ENCODE results near the gene HPSE2.

- no peak for TF ChIP-seq CTCF (IDR thresholded peaks at IDR 0.05)
- no peak for TF ChIP-seq EZH2 (IDR thresholded peaks at IDR 0.05; ENCODE audit: borderline replicate concordance, insufficient read depth, low read depth, low read length, poor library complexity, severe bottlenecking)
These were observed 610.7 kb downstream of the HPSE2 start for GRCh38 chr10:98624963-98625362.
